Activated naive CD8-positive, alpha-beta T cell treated with anti-CD3 and anti-CD28 coated beads for 36 hours (primary cell): ENCODE data around the gene ISL2. TPM values are rescaled to one million over a fixed set of nuclear protein-coding genes. Genes with fewer than 3 reads are reported as not detected.

ENCODE experiments used
- DNase-seq: peaks from one replicate; pipeline ENCODE4 v3.0.0; 2021
- H3K27ac Mint-ChIP-seq: one replicate; pipeline ENCODE4 v1.8.0; 2022; ENCODE audit warnings: mild to moderate bottlenecking, moderate library complexity, mixed read lengths
- H3K27me3 Mint-ChIP-seq: one replicate; pipeline ENCODE4 v1.8.0; 2022; ENCODE audit warnings: mild to moderate bottlenecking, mixed read lengths
- H3K36me3 Mint-ChIP-seq: one replicate; pipeline ENCODE4 v1.8.0; 2021; ENCODE audit warnings: mild to moderate bottlenecking, mixed read lengths
- H3K4me1 Mint-ChIP-seq: one replicate; pipeline ENCODE4 v1.8.0; 2021; ENCODE audit warnings: mixed read lengths
- H3K4me3 Mint-ChIP-seq: one replicate; pipeline ENCODE4 v1.8.0; 2022; ENCODE audit warnings: mild to moderate bottlenecking, moderate library complexity, mixed read lengths
- H3K9me3 Mint-ChIP-seq: one replicate; pipeline ENCODE4 v1.8.0; 2022; ENCODE audit warnings: mixed read lengths
- total RNA-seq, 2 experiments: library from RNA; stranded (reverse); gene quantifications; one replicate each; pipeline ENCODE4 v1.2.3, GENCODE V29; 2021

ISL2 gene
- total RNA-seq, 2 experiments from 2014 or later, result 0.22 TPM; not detected in 1

GRCh38 chr15:76368122-76368621 lies 31.6 kb downstream of the ISL2 start:
- no peak for DNase-seq
- H3K27me3 Mint-ChIP-seq, result no peaks in the 10 kb centered on the region
- no peaks in the 10 kb centered on the region for H3K4me1 Mint-ChIP-seq
- H3K36me3 Mint-ChIP-seq, result peaks cover 6% of the 10 kb centered on the region
- no peak overlapping the region for H3K27ac Mint-ChIP-seq
- H3K9me3 Mint-ChIP-seq, result no peaks in the 10 kb centered on the region
- H3K4me3 Mint-ChIP-seq, result no peak overlapping the region

DNA sequence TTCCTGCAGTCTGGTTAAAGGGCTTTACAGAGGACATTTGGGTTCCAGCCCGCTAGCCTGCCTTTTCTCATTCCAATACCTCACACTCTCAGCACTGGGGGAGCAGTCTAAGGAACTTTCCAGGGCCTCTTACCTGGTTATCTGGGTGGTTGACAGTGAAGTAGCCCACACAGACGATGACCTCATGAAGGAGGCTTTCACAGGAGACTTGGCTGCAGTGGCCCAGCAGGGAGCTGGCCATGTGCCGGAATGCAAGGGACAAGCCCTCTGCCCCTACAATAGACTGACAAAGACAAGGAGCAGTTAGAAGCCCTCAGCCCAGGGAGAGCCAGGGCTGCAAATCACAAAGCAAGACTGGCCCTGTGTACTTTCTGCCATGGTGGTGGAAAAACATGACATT lies 39.5 kb downstream of the ISL2 start:
- no peaks in the 10 kb centered on the region for H3K4me1 Mint-ChIP-seq
- H3K27me3 Mint-ChIP-seq, result no peaks in the 10 kb centered on the region

GRCh38 chr15:76376816-76377215 lies 40.2 kb downstream of the ISL2 start:
- DNase-seq, result no peak
- H3K9me3 Mint-ChIP-seq, result no peaks in the 10 kb centered on the region
- peaks cover 17% of the 10 kb centered on the region for H3K36me3 Mint-ChIP-seq
- no peaks in the 10 kb centered on the region for H3K4me1 Mint-ChIP-seq
- no peak overlapping the region for H3K27ac Mint-ChIP-seq
- no peaks in the 10 kb centered on the region for H3K27me3 Mint-ChIP-seq
- no peak overlapping the region for H3K4me3 Mint-ChIP-seq

More for the DNA sequence above, 39.5 kb downstream of the ISL2 start:
- DNase-seq, result no peak
- Mint-ChIP-seq H3K27ac (no peak overlapping the region), H3K4me3 (no peak overlapping the region), H3K9me3 (no peaks in the 10 kb centered on the region), H3K36me3 (peaks cover 17% of the 10 kb centered on the region)

DNA sequence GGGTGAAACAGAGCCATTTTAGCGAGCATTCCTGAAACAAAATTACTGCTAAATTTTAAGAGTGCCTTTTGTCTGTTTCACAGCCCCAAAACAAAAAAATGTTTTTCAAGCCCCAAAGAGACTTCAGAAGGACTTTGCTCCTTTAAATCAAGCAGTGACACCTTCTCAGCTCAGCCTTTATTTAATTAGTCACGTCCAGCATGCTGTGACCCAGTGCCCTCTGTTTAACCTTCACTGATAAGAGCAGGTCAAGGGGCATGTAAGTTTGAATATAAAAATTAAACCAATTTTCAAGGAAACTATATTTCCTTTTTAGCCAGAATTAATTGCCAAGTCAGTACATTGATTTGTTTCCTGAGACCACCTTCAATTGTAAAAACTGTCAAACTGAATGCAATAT lies 40.6 kb downstream of the ISL2 start:
- Mint-ChIP-seq H3K9me3 (no peaks in the 10 kb centered on the region), H3K36me3 (peaks cover 13% of the 10 kb centered on the region), H3K27ac (no peak overlapping the region), H3K4me1 (no peaks in the 10 kb centered on the region), H3K4me3 (no peak overlapping the region), H3K27me3 (no peaks in the 10 kb centered on the region)
- no peak for DNase-seq

- no peak for DNase-seq
- Mint-ChIP-seq H3K27ac (no peak overlapping the region), H3K4me3 (no peak overlapping the region), H3K36me3 (peaks cover 11% of the 10 kb centered on the region), H3K4me1 (no peaks in the 10 kb centered on the region), H3K27me3 (no peaks in the 10 kb centered on the region), H3K9me3 (no peaks in the 10 kb centered on the region)
Observed at GRCh38 chr15:76377751-76378150, 41.2 kb downstream of the ISL2 start.

- no peak overlapping the region for H3K27ac Mint-ChIP-seq
- DNase-seq, result no peak
- no peaks in the 10 kb centered on the region for H3K9me3 Mint-ChIP-seq
- no peaks in the 10 kb centered on the region for H3K27me3 Mint-ChIP-seq
- no peak overlapping the region for H3K4me3 Mint-ChIP-seq
- H3K4me1 Mint-ChIP-seq, result no peaks in the 10 kb centered on the region
- peaks cover 11% of the 10 kb centered on the region for H3K36me3 Mint-ChIP-seq
Observed at GRCh38 chr15:76378691-76379090, 42.1 kb downstream of the ISL2 start.

DNA sequence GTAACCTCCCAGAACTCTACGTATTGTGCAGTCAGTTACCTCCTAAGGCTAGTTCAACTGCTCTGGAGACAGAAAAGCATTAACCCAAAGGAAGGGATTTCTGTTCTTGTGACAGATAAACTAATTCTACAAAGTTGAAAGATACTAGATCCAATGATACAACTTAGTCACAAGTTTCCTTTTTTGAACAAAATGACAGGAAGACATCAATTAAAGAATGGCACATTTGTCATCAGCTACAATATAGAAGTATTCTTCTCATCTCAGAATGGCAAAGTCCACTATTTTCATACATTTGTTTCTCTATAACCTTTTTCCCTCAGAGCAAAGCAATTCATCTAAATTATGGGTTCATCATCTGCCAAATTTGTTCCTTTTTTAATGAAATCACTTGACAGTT lies 43.7 kb downstream of the ISL2 start:
- no peaks in the 10 kb centered on the region for H3K27me3 Mint-ChIP-seq
- H3K4me3 Mint-ChIP-seq, result no peak overlapping the region
- peaks cover 12% of the 10 kb centered on the region for H3K36me3 Mint-ChIP-seq
- no peaks in the 10 kb centered on the region for H3K4me1 Mint-ChIP-seq
- no peak for DNase-seq
- H3K27ac Mint-ChIP-seq, result no peak overlapping the region
- H3K9me3 Mint-ChIP-seq, result no peaks in the 10 kb centered on the region

DNA sequence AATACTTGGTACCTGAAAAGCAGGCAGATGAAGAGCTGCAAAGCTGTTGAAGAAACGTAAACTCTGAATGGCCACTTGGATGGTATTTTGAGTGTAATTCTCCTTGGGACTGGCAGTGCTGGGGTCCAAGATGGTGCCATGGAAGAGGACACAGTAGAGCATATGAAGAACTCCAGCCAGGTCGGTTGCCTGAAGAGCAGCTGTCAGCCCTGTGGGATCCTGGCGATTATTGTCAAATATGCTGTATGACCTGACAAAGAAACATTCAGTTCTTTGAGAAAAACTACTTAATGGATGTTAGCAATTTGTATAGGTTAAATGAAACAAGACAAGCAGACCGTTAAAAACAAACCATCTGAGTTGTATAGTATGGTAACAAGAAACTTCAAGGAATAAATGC lies 44.8 kb downstream of the ISL2 start:
- H3K9me3 Mint-ChIP-seq, result no peaks in the 10 kb centered on the region
- no peak for DNase-seq
- H3K36me3 Mint-ChIP-seq, result peaks cover 10% of the 10 kb centered on the region
- H3K27me3 Mint-ChIP-seq, result no peaks in the 10 kb centered on the region
- no peak overlapping the region for H3K4me3 Mint-ChIP-seq
- H3K27ac Mint-ChIP-seq, result no peak overlapping the region
- no peaks in the 10 kb centered on the region for H3K4me1 Mint-ChIP-seq

DNA sequence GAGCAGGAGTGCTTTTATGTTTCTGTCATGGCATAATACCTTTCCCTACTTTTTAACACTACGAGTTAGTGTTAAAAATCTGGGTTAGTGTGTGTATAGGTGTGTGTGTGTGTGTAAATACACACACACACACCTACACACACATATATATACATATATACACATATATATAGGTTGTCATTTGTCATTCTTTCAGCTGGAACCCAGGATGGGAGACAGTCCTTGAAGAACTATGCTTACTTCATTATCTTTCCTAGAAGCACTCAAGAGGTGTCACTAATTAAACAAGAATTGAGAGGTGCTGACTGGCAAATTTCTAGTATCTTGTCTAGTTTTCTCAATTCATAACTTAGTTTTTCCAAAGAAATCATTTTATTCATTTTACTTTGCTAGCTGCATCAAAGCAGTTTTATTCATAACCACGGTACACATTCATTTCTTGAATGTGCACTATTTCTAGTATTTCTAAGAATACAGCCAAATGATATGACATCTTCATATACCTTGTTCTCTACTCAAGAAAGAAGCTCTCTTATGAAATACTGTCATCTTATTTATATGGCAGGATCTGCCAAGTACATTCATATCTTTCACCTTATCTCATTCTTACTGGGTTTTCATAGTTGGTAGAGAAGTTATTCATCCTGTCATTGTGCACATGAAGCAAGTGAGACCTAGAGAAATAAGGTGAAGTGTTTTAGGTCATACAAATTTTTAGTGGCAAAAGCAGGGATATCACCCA lies 46.6 kb downstream of the ISL2 start:
- no peaks in the 10 kb centered on the region for H3K4me1 Mint-ChIP-seq
- no peaks in the 10 kb centered on the region for H3K9me3 Mint-ChIP-seq
- no peak for DNase-seq
- H3K27me3 Mint-ChIP-seq, result no peaks in the 10 kb centered on the region
- peaks cover 10% of the 10 kb centered on the region for H3K36me3 Mint-ChIP-seq
- no peak overlapping the region for H3K27ac Mint-ChIP-seq
- H3K4me3 Mint-ChIP-seq, result no peak overlapping the region

GRCh38 chr15:76384409-76384808 lies 47.8 kb downstream of the ISL2 start:
- no peaks in the 10 kb centered on the region for H3K4me1 Mint-ChIP-seq

DNA sequence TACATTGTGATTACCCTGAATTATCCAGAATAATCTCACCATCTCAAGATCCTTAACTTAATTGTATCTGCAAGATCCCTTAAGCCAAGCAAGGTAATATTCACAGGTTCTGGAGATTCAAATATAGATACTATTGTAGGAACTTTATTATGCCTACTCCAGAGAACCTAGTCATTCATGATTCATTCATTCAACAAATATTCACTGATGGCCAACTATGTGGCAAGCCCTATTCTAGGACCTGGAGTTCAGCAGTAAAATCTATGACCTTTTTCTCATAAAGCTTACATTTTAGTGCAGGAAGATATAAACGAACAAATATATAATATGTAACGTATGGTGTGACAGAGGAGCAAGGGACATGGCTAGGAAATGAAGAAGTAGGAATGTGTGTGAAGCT lies 49.6 kb downstream of the ISL2 start:
- Mint-ChIP-seq H3K27ac (no peak overlapping the region), H3K27me3 (no peaks in the 10 kb centered on the region), H3K36me3 (peaks cover 6% of the 10 kb centered on the region), H3K4me3 (no peak overlapping the region), H3K4me1 (no peaks in the 10 kb centered on the region), H3K9me3 (no peaks in the 10 kb centered on the region)
- no peak for DNase-seq

More at GRCh38 chr15:76384409-76384808, 47.8 kb downstream of the ISL2 start:
- no peak for DNase-seq
- Mint-ChIP-seq H3K27me3 (no peaks in the 10 kb centered on the region), H3K4me3 (no peak overlapping the region), H3K36me3 (peaks cover 10% of the 10 kb centered on the region), H3K9me3 (no peaks in the 10 kb centered on the region), H3K27ac (no peak overlapping the region)

DNA sequence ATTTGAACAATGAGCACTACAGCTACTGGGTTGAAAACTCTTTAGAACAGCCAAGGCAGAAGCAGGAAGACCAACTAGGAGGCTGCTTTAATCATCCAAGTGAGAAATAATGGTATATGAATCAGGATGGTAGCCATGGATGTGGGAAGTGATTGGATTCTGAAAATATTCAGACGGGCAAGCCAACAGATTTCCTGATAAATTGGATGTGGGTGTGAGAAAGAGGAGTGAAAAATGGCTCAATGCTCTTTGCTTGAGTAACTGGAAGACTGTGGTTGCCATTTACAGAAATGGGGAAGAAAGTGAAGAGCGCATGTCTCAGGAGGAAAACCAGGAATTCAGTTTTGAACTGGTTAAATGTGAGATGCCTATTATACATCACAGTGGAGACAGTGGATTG lies 50.4 kb downstream of the ISL2 start:
- H3K27me3 Mint-ChIP-seq, result no peaks in the 10 kb centered on the region
- no peaks in the 10 kb centered on the region for H3K4me1 Mint-ChIP-seq
- no peak overlapping the region for H3K4me3 Mint-ChIP-seq
- peaks cover 6% of the 10 kb centered on the region for H3K36me3 Mint-ChIP-seq
- H3K27ac Mint-ChIP-seq, result no peak overlapping the region
- DNase-seq, result no peak
- no peaks in the 10 kb centered on the region for H3K9me3 Mint-ChIP-seq

DNA sequence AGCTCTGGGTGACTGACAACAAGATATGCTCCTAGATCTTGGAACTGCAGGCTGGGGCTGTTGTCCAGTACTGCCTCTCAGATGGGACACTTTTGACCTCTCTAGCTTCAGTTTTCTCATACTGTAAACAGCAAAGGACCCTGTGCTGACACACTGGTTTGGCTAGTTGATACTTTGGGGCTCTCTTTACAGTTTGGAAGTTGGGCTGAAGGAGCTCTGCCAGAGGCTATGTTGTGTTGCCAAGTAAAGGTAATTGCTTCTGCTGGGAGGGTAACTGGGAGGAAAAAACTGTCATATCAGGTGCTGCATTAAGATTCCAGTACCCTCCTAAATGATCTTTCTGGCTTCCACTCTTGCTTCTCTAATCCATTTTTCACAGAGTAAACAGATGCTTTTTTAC lies 54.0 kb downstream of the ISL2 start:
- Mint-ChIP-seq H3K27me3 (no peaks in the 10 kb centered on the region), H3K4me1 (peaks cover 3% of the 10 kb centered on the region), H3K9me3 (no peaks in the 10 kb centered on the region), H3K36me3 (peaks cover 4% of the 10 kb centered on the region), H3K27ac (no peak overlapping the region), H3K4me3 (no peak overlapping the region)
- DNase-seq, result no peak

- H3K36me3 Mint-ChIP-seq, result peaks cover 6% of the 10 kb centered on the region
- H3K4me1 Mint-ChIP-seq, result peaks cover 3% of the 10 kb centered on the region
- DNase-seq, result no peak
- H3K27me3 Mint-ChIP-seq, result no peaks in the 10 kb centered on the region
- no peaks in the 10 kb centered on the region for H3K9me3 Mint-ChIP-seq
- no peak overlapping the region for H3K27ac Mint-ChIP-seq
- H3K4me3 Mint-ChIP-seq, result no peak overlapping the region
Observed at GRCh38 chr15:76391309-76391708, 54.7 kb downstream of the ISL2 start.

DNA sequence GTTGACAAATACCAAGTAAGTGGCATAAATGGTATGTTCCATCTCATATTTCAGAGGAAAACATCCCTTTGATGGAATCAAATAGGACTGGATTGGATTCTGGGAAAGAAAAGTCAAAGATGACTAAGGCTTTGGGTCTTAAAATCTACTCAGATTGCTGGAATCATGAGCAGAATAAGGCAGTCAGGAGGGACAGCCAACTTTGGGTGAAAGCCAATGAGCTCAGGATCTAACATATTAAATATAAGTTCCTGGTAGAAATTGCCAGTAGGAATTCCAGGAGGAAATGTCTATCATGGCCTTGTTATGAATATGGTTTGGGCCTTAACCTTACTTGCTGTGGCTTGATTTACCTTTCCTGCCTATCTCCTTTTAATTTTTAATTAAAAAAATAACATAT lies 55.3 kb downstream of the ISL2 start:
- Mint-ChIP-seq H3K4me3 (no peak overlapping the region), H3K4me1 (peaks cover 3% of the 10 kb centered on the region), H3K9me3 (no peaks in the 10 kb centered on the region), H3K27ac (no peak overlapping the region), H3K27me3 (no peaks in the 10 kb centered on the region), H3K36me3 (peaks cover 6% of the 10 kb centered on the region)
- DNase-seq, result no peak
